Chondrocyte (in vitro differentiated cells): Measurements from ENCODE around the gene EZR. TPM values are rescaled to one million over a fixed set of nuclear protein-coding genes. Genes with fewer than 3 reads are reported as not detected.
"Not testable (repeated sequence)": the region's sequence is repeated elsewhere in the genome, so short reads cannot be mapped to it uniquely, and the experiment has no call there.

Experiments
- DNase-seq: peaks from one replicate; pipeline ENCODE4 v3.0.0; 2021; ENCODE audit warnings: mixed read lengths, low spot score
- H3K27ac Mint-ChIP-seq: one replicate; pipeline ENCODE4 v1.8.0; 2021; ENCODE audit warnings: mild to moderate bottlenecking, moderate library complexity, mixed read lengths; ENCODE audit not compliant: unreplicated experiment
- H3K27me3 Mint-ChIP-seq: 2 replicates; pipeline ENCODE4 v1.8.0; 2021; ENCODE audit warnings: low read depth, mixed read lengths
- H3K36me3 Mint-ChIP-seq: 2 replicates; pipeline ENCODE4 v1.8.0; 2021; ENCODE audit warnings: low read depth, mixed read lengths
- H3K4me1 Mint-ChIP-seq: 2 replicates; pipeline ENCODE4 v1.8.0; 2021; ENCODE audit warnings: low read depth, mild to moderate bottlenecking, mixed read lengths
- H3K4me3 Mint-ChIP-seq: one replicate; pipeline ENCODE4 v1.8.0; 2021; ENCODE audit warnings: mild to moderate bottlenecking, moderate library complexity, mixed read lengths; ENCODE audit not compliant: unreplicated experiment
- H3K9me3 Mint-ChIP-seq: 2 replicates; pipeline ENCODE4 v1.8.0; 2021; ENCODE audit warnings: low read depth, mixed read lengths
- CTCF ChIP-seq: fragments of 200-600 bp; sonication (generic); IDR thresholded peaks from 2 replicates; pipeline ENCODE4 v1.5.0; 2021; ENCODE audit warnings: antibody characterized with exemption, mild to moderate bottlenecking, moderate library complexity
- total RNA-seq: library from RNA; stranded (reverse); gene quantifications from 3 replicates; pipeline ENCODE4 v1.2.1, GENCODE V29; 2021

Gene EZR
- total RNA-seq, 1 donor from 2014 or later, result 71.5 TPM

- Mint-ChIP-seq H3K4me1 (peaks cover 6% of the 10 kb centered on the region), H3K36me3 (no peaks in the 10 kb centered on the region), H3K4me3 (no peak overlapping the region), H3K27ac (no peak overlapping the region), H3K27me3 (no peaks in the 10 kb centered on the region), H3K9me3 (no peaks in the 10 kb centered on the region)
- no peak for TF ChIP-seq CTCF
- DNase-seq, result no peak
Observed at GRCh38 chr6:158835616-158836221, 16.6 kb upstream of the EZR start.

DNA sequence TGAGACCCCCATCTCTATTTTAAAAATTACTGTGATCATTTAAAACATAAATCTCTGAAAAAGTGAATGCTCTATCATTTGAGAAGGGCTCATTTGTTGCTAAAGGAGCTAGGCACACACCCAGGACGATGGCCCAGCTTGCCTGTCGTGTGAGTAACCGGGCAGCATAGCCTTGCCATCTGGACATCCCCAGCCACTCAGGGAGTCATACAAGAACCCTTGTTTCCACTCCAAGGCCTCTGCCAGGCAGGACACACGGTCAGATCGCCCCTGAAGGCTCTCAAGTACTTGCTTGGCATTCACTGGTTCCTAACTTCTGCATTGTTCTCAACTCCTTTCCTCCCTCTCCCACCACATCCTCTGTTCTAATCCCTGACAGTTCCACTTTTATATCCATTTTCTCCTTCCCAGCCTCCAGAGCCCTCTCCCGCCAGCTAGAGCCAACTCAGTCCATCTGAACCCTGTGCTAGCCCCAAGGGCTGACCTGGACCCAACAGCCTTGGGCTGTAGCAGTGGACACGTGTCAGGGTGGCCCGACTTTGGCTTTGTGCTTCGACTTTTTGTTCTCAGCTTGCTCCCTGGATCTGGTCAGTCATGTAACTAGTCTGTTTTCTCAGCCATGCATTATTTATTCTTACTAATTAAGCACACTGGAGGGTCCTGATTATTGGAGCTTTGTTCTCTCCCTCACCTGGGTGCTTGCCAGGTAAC lies 15.7 kb upstream of the EZR start:
- Mint-ChIP-seq H3K4me3 (no peak overlapping the region), H3K27me3 (no peaks in the 10 kb centered on the region)
- TF ChIP-seq CTCF, result no peak

DNA sequence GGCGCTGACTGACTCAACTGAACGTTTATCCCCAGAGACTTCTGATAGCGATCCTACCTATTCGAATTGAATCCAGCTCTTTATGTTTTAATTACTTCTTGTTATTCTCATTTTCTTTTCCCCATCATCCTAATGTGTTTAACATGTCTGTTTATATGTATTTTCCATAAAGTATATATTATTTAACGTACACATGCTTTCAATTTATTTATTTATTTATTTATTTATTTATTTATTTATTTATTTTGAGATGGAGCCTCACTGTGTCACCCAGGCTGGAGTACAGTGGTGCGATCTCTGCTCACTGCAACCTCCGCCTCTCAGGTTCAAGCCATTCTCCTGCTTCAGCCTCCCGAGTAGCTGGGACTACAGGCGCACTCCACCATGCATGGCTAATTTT lies 13.6 kb upstream of the EZR start:
- DNase-seq, H3K9me3 Mint-ChIP-seq, H3K4me3 Mint-ChIP-seq, H3K27ac Mint-ChIP-seq, H3K27me3 Mint-ChIP-seq, H3K36me3 Mint-ChIP-seq, H3K4me1 Mint-ChIP-seq: not testable (repeated sequence)

More for the DNA sequence above, 15.7 kb upstream of the EZR start:
- H3K9me3 Mint-ChIP-seq, result no peaks in the 10 kb centered on the region
- H3K27ac Mint-ChIP-seq, result no peak overlapping the region
- no peaks in the 10 kb centered on the region for H3K36me3 Mint-ChIP-seq
- peaks cover 6% of the 10 kb centered on the region for H3K4me1 Mint-ChIP-seq
- no peak for DNase-seq

DNA sequence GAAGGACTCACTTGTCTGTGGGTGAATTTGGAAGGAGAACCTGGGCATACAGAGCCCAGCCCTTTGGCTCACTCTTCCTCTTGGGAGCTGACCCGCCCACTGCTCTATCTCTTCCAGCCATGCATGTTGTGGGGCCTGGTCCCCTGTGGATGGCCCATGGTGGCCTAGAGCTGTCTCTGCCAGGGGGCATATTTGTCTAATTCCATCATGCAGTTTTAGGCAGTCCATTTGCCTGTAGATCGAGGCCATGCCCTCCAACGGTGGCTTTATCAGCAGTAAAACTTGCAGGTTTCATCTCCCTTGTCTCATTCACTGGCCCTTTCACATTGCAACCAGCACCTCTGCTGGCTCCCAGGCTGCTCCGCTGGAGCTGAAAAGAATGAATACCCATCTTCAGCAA lies 12.9 kb upstream of the EZR start:
- Mint-ChIP-seq H3K27ac (no peak overlapping the region), H3K9me3 (no peaks in the 10 kb centered on the region), H3K27me3 (no peaks in the 10 kb centered on the region), H3K36me3 (no peaks in the 10 kb centered on the region), H3K4me1 (no peaks in the 10 kb centered on the region), H3K4me3 (no peak overlapping the region)
- no peak for TF ChIP-seq CTCF
- DNase-seq, result no peak

DNA sequence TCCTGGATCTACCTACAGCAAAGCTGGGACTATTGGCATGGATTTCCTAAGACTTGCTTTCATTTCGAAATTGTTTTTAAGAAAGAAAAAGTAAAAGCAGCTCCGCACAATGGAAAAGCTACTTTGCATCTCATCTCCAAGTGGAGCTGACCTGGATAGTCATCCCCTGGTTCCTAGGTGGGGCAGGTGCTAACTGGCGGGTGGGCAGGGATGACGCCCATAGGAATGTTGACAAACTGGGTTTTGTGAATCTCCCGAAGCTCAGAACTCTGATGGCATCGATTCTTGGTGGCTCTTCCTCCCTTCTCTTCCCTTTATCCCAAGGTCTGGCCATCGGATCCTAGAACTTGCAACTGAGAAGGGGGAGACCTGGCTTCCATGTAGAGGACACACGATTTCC lies 12.4 kb upstream of the EZR start:
- H3K27me3 Mint-ChIP-seq, result no peaks in the 10 kb centered on the region
- DNase-seq, result no peak
- H3K9me3 Mint-ChIP-seq, result no peaks in the 10 kb centered on the region
- TF ChIP-seq CTCF, result no peak
- no peak overlapping the region for H3K27ac Mint-ChIP-seq
- no peaks in the 10 kb centered on the region for H3K4me1 Mint-ChIP-seq
- H3K36me3 Mint-ChIP-seq, result no peaks in the 10 kb centered on the region
- H3K4me3 Mint-ChIP-seq, result no peak overlapping the region

DNA sequence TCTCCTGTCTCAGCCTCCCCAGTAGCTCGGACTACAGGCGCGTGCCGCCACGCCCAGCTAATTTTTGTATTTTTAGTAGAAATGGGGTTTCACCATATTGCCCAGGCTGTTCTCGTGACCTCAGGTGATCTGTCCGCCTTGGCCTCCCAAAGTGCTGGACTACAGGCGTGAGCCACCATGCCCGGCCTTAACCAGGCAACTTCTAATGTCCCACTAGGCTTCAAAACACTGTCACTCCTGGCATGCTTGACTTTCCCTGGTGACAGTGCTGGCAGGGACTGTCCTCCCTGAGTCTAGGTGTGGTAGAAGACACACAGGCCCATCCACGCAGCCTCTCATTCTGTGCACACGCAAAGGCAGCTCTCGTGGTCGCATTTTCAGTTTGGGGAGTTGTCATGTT lies 11.6 kb upstream of the EZR start:
- DNase-seq, result no peak
- no peak overlapping the region for H3K27ac Mint-ChIP-seq
- H3K9me3 Mint-ChIP-seq, result no peaks in the 10 kb centered on the region
- no peak for TF ChIP-seq CTCF
- no peaks in the 10 kb centered on the region for H3K36me3 Mint-ChIP-seq
- no peaks in the 10 kb centered on the region for H3K4me1 Mint-ChIP-seq
- no peak overlapping the region for H3K4me3 Mint-ChIP-seq
- H3K27me3 Mint-ChIP-seq, result no peaks in the 10 kb centered on the region
